Endothelial cell of umbilical vein (primary cell): ENCODE results near the gene HKDC1. TPM values are rescaled to one million over a fixed set of nuclear protein-coding genes. Genes with fewer than 3 reads are reported as not detected.

Source experiments
- BruUV-seq: library from RNA; stranded (reverse); fragments of 400-500 nt; replicated peaks from 2 replicates; lab custom pipeline; 2021; lab: Mats Ljungman, UMichigan
- CTCF ChIA-PET: fragments of 300-600, 350-600 bp; sonication (Branson Sonifier 250); formaldehyde crosslinking; loops from one replicate; lab custom pipeline; 2021; ENCODE audit warnings: antibody characterized with exemption, inconsistent platforms; lab: Charles Lee
- POLR2A ChIA-PET: fragments of 300-600, 350-600 bp; sonication (Branson Sonifier 250); formaldehyde crosslinking; loops from one replicate; lab custom pipeline; 2021; ENCODE audit warnings: antibody characterized with exemption, inconsistent platforms; lab: Charles Lee
- DNase-seq: peaks from one replicate; pipeline ENCODE4 v3.0.0-alpha.2; 2011; ENCODE audit warnings: low read depth, low spot score
- FAIRE-seq: peaks from 2 replicates; lab custom pipeline; 2011; peaks lifted over from hg19 to GRCh38; lab: Jason Lieb, UNC
- H2AFZ ChIP-seq: 2 replicates; pipeline ENCODE4 v1.6.0; 2012; ENCODE audit warnings: low read depth, low read length, control low read depth, inconsistent platforms
- H3K27ac ChIP-seq: 2 replicates; pipeline ENCODE4 v1.5.1; 2011; ENCODE audit warnings: low read depth, mild to moderate bottlenecking, control low read depth, low read length, moderate library complexity; ENCODE audit not compliant: insufficient read depth
- H3K27me3 ChIP-seq, 2 experiments: 2 replicates each; pipeline versions ENCODE4 v1.6.0 to v1.6.1; 2011; ENCODE audit warnings: low read length in 2 of 2, mixed read lengths in 1 of 2; ENCODE audit not compliant: control insufficient read depth in 2 of 2, insufficient read depth in 2 of 2
- H3K36me3 ChIP-seq, 2 experiments: 2 replicates in 1 of 2; 3 replicates in 1 of 2; pipeline ENCODE4 v1.5.1; 2011; ENCODE audit warnings: low read length in 2 of 2, mild to moderate bottlenecking in 1 of 2, moderate library complexity in 1 of 2; ENCODE audit not compliant: control insufficient read depth in 2 of 2, insufficient read depth in 2 of 2; ENCODE audit errors: extremely low read depth in 1 of 2
- H3K4me1 ChIP-seq: 3 replicates; pipeline ENCODE4 v1.5.1; 2011; ENCODE audit warnings: mild to moderate bottlenecking, low read length; ENCODE audit not compliant: control insufficient read depth, insufficient read depth; ENCODE audit errors: extremely low read depth
- H3K4me2 ChIP-seq: 2 replicates; pipeline ENCODE4 v1.6.1; 2011; ENCODE audit warnings: low read length, control low read depth, mixed read lengths; ENCODE audit not compliant: insufficient read depth
- H3K4me3 ChIP-seq, 3 experiments: fragments of 200-600 bp in 1 of 3; sonication (generic), shearing (Covaris generic) in 1 of 3; replicated peaks in 1 of 3; 2 replicates each; pipeline ENCODE4 v1.5.1; 2011 to 2016; ENCODE audit warnings: control low read depth in 3 of 3, low read length in 3 of 3, mild to moderate bottlenecking in 2 of 3, inconsistent platforms in 1 of 3, low read depth in 1 of 3, moderate library complexity in 1 of 3; ENCODE audit not compliant: insufficient read depth in 1 of 3
- H3K79me2 ChIP-seq: 2 replicates; pipeline ENCODE4 v1.6.0; 2012; ENCODE audit warnings: low read length, inconsistent platforms; ENCODE audit not compliant: control insufficient read depth, insufficient read depth
- H3K9ac ChIP-seq: replicated peaks from 2 replicates; pipeline ENCODE3; 2011; ENCODE audit warnings: low read length, control low read depth; ENCODE audit not compliant: insufficient read depth; ENCODE audit errors: extremely low read depth
- H3K9me1 ChIP-seq: replicated peaks from 3 replicates; pipeline ENCODE4 v1.6.0; 2011; ENCODE audit warnings: mild to moderate bottlenecking, low read length; ENCODE audit not compliant: control insufficient read depth, insufficient read depth; ENCODE audit errors: extremely low read depth
- H3K9me3 ChIP-seq: replicated peaks from 2 replicates; pipeline ENCODE4 v1.5.1; 2012; ENCODE audit warnings: low read length, inconsistent platforms; ENCODE audit not compliant: control insufficient read depth, insufficient read depth
- H4K20me1 ChIP-seq: replicated peaks from 2 replicates; pipeline ENCODE3; 2011; ENCODE audit warnings: mild to moderate bottlenecking, low read length; ENCODE audit not compliant: control insufficient read depth, insufficient read depth; ENCODE audit errors: extremely low read depth
- EZH2 ChIP-seq: IDR thresholded peaks from 2 replicates; pipeline ENCODE4 v1.6.1; 2012; ENCODE audit warnings: borderline replicate concordance, low read depth, mild to moderate bottlenecking, moderate library complexity, low read length, inconsistent platforms; ENCODE audit not compliant: severe bottlenecking
- JUN ChIP-seq: IDR thresholded peaks from 2 replicates; pipeline ENCODE4 v1.6.1; 2011; ENCODE audit warnings: borderline replicate concordance, low read depth; ENCODE audit not compliant: insufficient read length, insufficient read depth
- POLR2A ChIP-seq: IDR thresholded peaks from 2 replicates; pipeline ENCODE4 v1.6.1; 2012; ENCODE audit warnings: low read depth, mild to moderate bottlenecking, control low read depth, low read length
- POLR2AphosphoS5 ChIP-seq: IDR thresholded peaks from 2 replicates; pipeline ENCODE4 v1.6.1; 2012; ENCODE audit warnings: low read depth, mild to moderate bottlenecking, control low read depth, low read length, moderate library complexity; ENCODE audit not compliant: insufficient read depth
- dilution Hi-C: fragments of 300-500 bp; cut with MboI; formaldehyde crosslinking; loops from one replicate; pipeline ENCODE4 v1.15.0; 2019; ENCODE audit warnings: low sequenced_read_pairs; ENCODE audit not compliant: extremely low pct_ligation_motif_present
- intact Hi-C: fragments of 100-400 bp; cut with micrococcal nuclease; formaldehyde crosslinking; loops from one replicate; pipeline ENCODE4 v1.10.0; 2022
- polyA plus RNA-seq, 4 experiments: library from polyadenylated mRNA; depleted of rRNA in 3 of 4; stranded (reverse) in 3 of 4; unstranded in 1 of 4; fragments of >200 nt; gene quantifications; 2 replicates each; pipeline versions ENCODE4 v1.2.1 to v1.2.3, GENCODE V29; 2011 to 2012; ENCODE audit warnings: missing spikeins in 1 of 4
- total RNA-seq: library from RNA; stranded (reverse); gene quantifications from 2 replicates; pipeline ENCODE4 v1.2.3, GENCODE V29; 2021

HKDC1 gene
- total and polyA plus RNA-seq, 2 donors (not counting 3 experiments of a cell fraction or from before 2014, with no cell fraction given): not detected

DNA sequence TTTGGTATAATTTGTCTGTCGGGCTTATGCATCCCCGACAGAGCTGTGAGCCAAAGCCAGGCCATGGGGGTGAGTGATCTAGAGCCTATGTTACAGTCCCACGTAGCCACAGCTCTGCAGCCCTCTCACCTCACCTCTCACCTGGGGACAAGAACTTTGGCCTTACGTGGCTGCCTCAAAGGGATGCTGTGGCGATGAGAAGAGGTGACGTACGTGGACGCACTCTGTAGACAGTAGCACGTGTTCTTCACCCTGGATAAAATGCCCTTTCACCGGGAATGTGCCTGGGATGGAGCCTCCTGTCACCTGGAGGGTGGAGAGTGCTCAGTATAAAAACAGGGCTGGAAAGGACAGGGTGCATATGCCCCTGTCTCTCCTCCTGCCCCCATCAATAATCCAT lies 5.5 kb downstream of the HKDC1 start:
- Histone ChIP-seq H3K4me1 (peaks cover 34% of the 10 kb centered on the region), H3K36me3 (no peaks in the 10 kb centered on the region), H2AFZ (peak overlapping the region; percentile 60), H3K9me3 (no peaks in the 10 kb centered on the region), H3K4me2 (peak overlapping the region; percentile 12), H3K27me3 (no peaks in the 10 kb centered on the region), H3K4me3 (no peak overlapping the region), H4K20me1 (no peaks in the 10 kb centered on the region), H3K27ac (peak overlapping the region; percentile 56), H3K9me1 (no peaks in the 10 kb centered on the region), H3K9ac (no peak overlapping the region), H3K79me2 (no peaks in the 10 kb centered on the region)
- ChIA-PET POLR2A (no interaction called here), CTCF (interaction anchor here (0.7 to 2.3 kb wide), 9 partner anchors 9 to 245 kb away, joined by 3 to 9 read pairs (median 4); no protein-coding TSS in a partner anchor)
- TF ChIP-seq EZH2: no peak
- DNase-seq (no peak), FAIRE-seq (no peak)
- dilution Hi-C loops: loop anchor here (25.0 kb wide), 1 partner anchor 162 kb away; no protein-coding TSS in a partner anchor
- BruUV-seq: no TSS peak
- intact Hi-C loops: no loop called here

DNA sequence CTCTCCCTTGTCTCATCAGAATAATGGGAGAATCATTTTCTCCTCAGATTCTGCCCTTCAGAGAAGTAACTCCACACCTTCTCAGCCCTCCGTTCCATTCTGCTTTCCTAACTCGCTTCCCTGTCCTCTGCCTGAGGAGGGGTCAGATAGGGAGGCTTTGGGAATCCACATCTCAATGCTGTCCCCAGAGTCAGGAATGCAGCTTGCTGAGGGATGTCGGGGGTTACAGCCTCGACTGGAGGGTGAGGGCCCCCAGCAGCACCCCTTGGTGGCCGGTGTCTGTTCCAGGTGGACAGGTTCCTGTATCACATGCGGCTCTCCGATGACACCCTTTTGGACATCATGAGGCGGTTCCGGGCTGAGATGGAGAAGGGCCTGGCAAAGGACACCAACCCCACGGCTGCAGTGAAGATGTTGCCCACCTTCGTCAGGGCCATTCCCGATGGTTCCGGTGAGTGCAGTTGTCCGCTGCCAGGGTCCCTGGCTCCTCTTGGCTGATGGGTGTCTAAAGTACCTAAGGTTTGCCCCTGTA lies 6.9 kb downstream of the HKDC1 start:
- no peak overlapping the region for H3K27ac ChIP-seq
- TF ChIP-seq POLR2A: no peak
- no peak for TF ChIP-seq JUN
- TF ChIP-seq EZH2: no peak
- no peak for TF ChIP-seq POLR2AphosphoS5
- no peaks in the 10 kb centered on the region for H3K9me3 ChIP-seq
- H2AFZ ChIP-seq: no peak overlapping the region
- dilution Hi-C loops (loop anchor here (25.0 kb wide), 1 partner anchor 160 kb away; no protein-coding TSS in a partner anchor), intact Hi-C loops (no loop called here)
- H3K79me2 ChIP-seq: no peaks in the 10 kb centered on the region
- no peak overlapping the region for H3K4me2 ChIP-seq
- POLR2A ChIA-PET: no interaction called here
- H3K4me1 ChIP-seq: peaks cover 34% of the 10 kb centered on the region
- H3K27me3 ChIP-seq: no peaks in the 10 kb centered on the region
- no peaks in the 10 kb centered on the region for H3K36me3 ChIP-seq
- H4K20me1 ChIP-seq: no peaks in the 10 kb centered on the region
- CTCF ChIA-PET: interaction anchor here (2.3 kb wide), 2 partner anchors 9 to 181 kb away, joined by 8 to 9 read pairs; no protein-coding TSS in a partner anchor
- no peak overlapping the region for H3K4me3 ChIP-seq
- DNase-seq: no peak
- BruUV-seq: no TSS peak
- FAIRE-seq: no peak
- H3K9ac ChIP-seq: no peak overlapping the region
- no peaks in the 10 kb centered on the region for H3K9me1 ChIP-seq
